GM18507 (cell line): Measurements from ENCODE around the gene PTPRS.
"Not testable (repeated sequence)": the region's sequence is repeated elsewhere in the genome, so short reads cannot be mapped to it uniquely, and the experiment has no call there.

Source experiments
- DNase-seq: peaks from one replicate; pipeline ENCODE4 v3.0.0; 2011; ENCODE audit warnings: low read depth; ENCODE audit not compliant: insufficient read length; ENCODE audit errors: extremely low spot score
- FAIRE-seq: peaks from 2 replicates; lab custom pipeline; 2011; peaks lifted over from hg19 to GRCh38; lab: Jason Lieb, UNC

Gene PTPRS

GRCh38 chr19:5340637-5341447, at the start of gene PTPRS:
Gene PTPRS, minus strand, starts transcription at chr19:5340812. Its CDS starts 54,672 bp downstream, at chr19:5286140.
- FAIRE-seq, result no peak

GRCh38 chr19:5389353-5389752, 48.7 kb upstream of the PTPRS start:
- no peak for FAIRE-seq
- DNase-seq, result no peak

More at GRCh38 chr19:5340637-5341447, at the start of gene PTPRS:
- peak; percentile 55 for DNase-seq

- FAIRE-seq (no peak), DNase-seq (no peak)
Observed at GRCh38 chr19:5387472-5387871, 46.9 kb upstream of the PTPRS start.

GRCh38 chr19:5386841-5387240, 46.2 kb upstream of the PTPRS start:
- DNase-seq (no peak), FAIRE-seq (no peak)

GRCh38 chr19:5381197-5381596, 40.6 kb upstream of the PTPRS start:
- FAIRE-seq, DNase-seq: not testable (repeated sequence)

- DNase-seq (no peak), FAIRE-seq (no peak)
Observed at GRCh38 chr19:5380215-5380919, 39.8 kb upstream of the PTPRS start.

- FAIRE-seq, result no peak
- DNase-seq, result no peak
Observed at GRCh38 chr19:5376928-5377327, 36.3 kb upstream of the PTPRS start.

GRCh38 chr19:5372572-5373200, 32.1 kb upstream of the PTPRS start:
- DNase-seq (no peak), FAIRE-seq (no peak)

- FAIRE-seq (peak; percentile 61), DNase-seq (no peak)
Observed at GRCh38 chr19:5369962-5370367, 29.4 kb upstream of the PTPRS start.

GRCh38 chr19:5369304-5369703, 28.7 kb upstream of the PTPRS start:
- FAIRE-seq (no peak), DNase-seq (no peak)

GRCh38 chr19:5367530-5368133, 27.0 kb upstream of the PTPRS start:
- FAIRE-seq (no peak), DNase-seq (no peak)

- FAIRE-seq (no peak), DNase-seq (no peak)
Observed at GRCh38 chr19:5365905-5366304, 25.3 kb upstream of the PTPRS start.

- no peak for FAIRE-seq
- no peak for DNase-seq
Observed at GRCh38 chr19:5364674-5365073, 24.1 kb upstream of the PTPRS start.

GRCh38 chr19:5361839-5362238, 21.2 kb upstream of the PTPRS start:
- not testable (repeated sequence) for DNase-seq, FAIRE-seq

- DNase-seq (no peak), FAIRE-seq (no peak)
Observed at GRCh38 chr19:5361407-5361806, 20.8 kb upstream of the PTPRS start.

- FAIRE-seq (no peak), DNase-seq (no peak)
Observed at GRCh38 chr19:5360003-5360780, 19.6 kb upstream of the PTPRS start.

GRCh38 chr19:5358173-5358800, 17.7 kb upstream of the PTPRS start:
- DNase-seq, result no peak
- no peak for FAIRE-seq

GRCh38 chr19:5357584-5357983, 17.0 kb upstream of the PTPRS start:
- no peak for DNase-seq
- no peak for FAIRE-seq

- FAIRE-seq (no peak), DNase-seq (no peak)
Observed at GRCh38 chr19:5356918-5357317, 16.3 kb upstream of the PTPRS start.
